AG08395 (cell line): ENCODE measurements around the gene ANKDD1B.

Experiments
- DNase-seq: peaks from one replicate; pipeline ENCODE4 v3.0.0; 2012; ENCODE audit warnings: mixed read lengths, low spot score

ANKDD1B gene

DNA sequence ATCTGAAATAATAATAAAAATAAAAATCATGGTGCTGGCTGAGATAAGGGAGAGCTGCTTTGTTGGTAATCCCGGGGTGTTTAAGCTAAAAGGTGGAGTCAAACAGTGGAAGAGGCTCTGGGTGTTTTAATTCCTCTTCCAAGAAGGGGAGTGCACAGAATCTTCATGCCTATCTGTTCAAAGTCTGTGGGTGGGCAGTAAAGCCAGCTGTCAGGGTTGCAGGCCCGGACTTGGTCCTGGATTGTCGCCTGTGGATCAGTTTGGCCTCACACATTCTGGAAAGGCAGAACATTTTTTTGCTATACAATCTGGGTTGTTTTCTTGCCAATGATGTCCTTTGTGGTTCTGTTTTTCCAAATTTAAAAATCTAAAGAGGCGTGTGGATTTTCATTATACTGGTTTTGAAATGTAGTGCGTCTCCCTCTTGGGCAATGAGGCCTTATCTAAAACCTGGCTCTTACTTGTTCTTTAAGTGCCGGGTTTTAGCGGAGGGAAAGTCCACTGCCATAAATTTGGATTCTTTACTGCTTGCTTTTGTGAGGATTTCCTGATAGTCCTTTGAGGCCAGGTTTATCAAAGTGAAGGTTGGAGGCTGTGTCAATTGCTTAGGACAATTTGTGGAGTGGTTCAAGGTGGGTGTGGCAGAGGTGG is 5.8 kb downstream of the ANKDD1B start:
- DNase-seq, result no peak

- no peak for DNase-seq
Measured at GRCh38 chr5:75617736-75618352, 6.6 kb downstream of the ANKDD1B start.

DNA sequence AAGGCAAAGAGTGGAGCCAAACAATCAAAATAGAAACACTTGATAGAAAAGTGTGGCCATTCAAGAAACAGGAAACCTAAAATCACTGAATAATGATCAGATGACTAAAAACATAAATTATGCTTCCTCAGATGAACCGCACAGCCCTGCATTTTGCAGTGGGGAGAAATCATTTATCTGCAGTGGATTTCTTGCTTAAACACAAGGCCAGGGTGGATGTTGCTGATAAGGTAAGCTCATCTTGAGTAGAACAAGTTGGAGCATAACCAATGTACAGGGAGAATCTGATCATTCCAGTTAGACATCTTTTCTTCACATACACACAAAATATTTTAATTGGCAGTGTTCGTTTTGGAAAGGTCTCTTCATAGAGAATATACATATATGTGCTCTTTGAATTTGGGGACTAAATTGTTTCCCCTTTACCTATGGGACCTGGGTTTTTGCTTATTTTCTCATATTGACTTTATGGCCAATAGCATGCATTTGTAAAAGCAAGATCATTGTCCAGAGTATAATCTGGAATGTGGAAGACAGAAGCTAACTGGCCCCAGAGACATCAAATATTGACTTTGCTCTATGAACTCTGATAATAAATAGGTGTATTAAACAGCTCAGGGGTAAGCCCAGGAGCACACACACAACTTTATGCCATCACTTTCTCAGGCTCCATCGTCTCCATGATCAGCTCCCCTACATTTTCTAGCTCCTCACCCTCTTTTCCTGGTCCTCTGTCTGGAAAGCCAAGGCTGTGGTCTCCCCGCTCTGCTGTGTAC is 9.1 kb downstream of the ANKDD1B start:
- DNase-seq, result no peak

GRCh38 chr5:75622564-75622963 is 11.3 kb downstream of the ANKDD1B start:
- DNase-seq, result no peak

DNA sequence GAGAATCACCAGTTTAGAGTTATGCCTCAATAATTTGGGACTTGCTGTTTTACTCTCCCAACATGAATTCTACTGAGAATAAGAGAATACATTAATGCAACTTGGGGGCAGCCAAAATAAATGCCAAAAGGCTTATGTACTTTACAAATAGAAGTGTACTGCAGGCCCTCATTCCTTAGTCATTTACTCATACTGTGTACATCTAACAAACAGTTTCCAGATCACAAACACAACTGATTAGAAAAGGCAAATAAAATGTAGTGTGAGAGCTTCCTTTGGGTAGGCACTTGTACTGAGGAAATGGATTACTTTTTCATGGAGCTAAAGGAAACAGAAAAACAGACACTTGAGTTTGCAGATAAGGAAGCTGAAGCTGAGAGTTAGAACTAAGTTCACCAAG is 12.6 kb downstream of the ANKDD1B start:
- DNase-seq, result no peak

DNA sequence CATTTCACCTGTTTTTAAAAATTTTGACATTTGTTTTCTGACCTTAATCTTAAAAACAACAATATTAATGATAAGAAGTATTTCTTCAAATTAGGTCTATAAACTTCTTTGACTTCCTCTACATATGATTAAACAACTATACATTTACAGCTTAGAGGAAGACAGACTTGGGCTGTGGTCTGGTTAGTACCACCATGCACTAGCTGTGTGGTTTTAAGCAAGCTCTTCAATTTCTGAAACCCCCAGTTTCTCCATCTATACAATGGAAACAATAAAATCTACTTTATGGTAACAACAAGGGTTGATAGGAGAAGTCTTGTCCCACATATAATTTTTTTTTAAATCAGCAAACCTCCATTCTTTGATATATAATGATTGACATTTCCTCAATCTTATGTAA is 15.7 kb downstream of the ANKDD1B start:
- DNase-seq, result no peak

DNA sequence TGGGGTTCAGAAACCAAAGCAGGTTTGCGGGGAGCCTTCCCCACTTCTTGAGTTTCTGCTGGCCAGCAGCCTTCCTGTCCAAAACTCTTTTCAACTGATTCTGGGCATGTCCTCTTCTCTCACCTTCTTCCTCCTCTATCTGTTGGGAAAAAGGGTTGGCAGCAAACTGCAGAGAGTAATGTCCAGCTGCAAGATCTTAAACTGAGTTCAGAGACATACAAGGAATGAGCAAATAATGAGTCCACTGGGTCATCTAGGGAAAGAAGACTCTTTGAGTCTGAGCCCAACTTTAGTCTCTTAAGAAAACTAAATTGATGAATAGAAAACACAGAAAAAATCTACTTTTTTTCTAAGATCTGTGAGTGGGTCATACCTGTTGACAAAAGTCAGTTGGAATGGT is 16.5 kb downstream of the ANKDD1B start:
- no peak for DNase-seq

DNA sequence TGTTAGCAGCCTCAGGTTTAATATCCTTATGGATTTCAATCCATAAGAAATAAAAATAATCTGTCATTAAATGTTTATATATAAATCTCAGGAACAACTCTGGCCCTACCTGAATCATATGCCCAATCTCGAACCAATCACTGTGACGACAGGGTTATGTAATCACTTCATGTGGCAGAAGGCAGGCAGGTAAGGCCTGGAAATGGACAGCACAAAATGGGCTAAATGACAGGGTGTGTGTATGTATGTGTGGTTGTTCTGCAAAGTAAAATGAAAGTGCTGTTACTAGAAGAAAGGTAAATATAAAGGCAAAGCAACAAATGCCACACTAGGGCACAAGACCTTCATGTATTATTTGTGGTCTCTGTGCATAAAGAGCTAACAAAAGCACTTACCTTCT is 19.6 kb downstream of the ANKDD1B start:
- no peak for DNase-seq

GRCh38 chr5:75632321-75632720 is 21.1 kb downstream of the ANKDD1B start:
- no peak for DNase-seq

- DNase-seq, result no peak
Measured at GRCh38 chr5:75637949-75638348, 26.7 kb downstream of the ANKDD1B start.

DNA sequence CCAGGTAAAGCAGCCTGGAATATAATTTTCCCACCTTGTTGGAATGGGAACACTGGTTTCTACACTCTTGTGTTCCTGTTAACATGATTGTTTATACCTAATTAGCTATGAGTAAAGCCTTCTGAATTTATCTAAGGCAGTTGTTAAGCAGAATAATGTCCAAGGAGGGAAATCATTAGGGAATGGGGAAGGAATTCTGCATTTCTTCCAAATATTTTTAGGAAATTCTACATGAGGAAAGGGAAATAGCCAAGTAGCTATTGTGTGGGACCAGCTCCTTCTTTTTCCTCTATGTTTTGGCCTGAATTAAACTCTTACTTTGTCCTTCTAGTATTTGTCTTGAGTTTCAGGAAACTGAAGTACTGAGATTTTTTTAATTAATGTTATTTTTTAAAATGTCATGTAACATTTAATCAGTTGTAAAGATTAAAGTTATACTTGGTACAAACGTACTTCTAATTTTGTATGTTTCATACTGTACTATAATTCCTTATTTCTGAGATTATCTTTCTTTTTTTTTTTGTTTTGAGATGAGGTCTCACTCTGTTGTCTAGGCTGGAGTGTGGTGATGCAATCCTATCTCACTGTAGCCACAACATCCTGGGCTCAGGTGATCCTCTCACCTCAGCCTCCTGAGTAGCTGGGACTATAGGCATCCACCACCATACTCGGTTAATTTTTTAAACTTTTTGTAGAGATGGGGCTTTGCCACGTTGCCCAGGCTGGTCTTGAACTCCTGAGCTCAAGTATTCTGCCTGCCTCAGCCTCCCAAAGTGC is 28.5 kb downstream of the ANKDD1B start:
- DNase-seq, result no peak

- DNase-seq, result peak; percentile 89
Measured at GRCh38 chr5:75640395-75640794, 29.1 kb downstream of the ANKDD1B start.

GRCh38 chr5:75640826-75641225 is 29.6 kb downstream of the ANKDD1B start:
- no peak for DNase-seq

DNA sequence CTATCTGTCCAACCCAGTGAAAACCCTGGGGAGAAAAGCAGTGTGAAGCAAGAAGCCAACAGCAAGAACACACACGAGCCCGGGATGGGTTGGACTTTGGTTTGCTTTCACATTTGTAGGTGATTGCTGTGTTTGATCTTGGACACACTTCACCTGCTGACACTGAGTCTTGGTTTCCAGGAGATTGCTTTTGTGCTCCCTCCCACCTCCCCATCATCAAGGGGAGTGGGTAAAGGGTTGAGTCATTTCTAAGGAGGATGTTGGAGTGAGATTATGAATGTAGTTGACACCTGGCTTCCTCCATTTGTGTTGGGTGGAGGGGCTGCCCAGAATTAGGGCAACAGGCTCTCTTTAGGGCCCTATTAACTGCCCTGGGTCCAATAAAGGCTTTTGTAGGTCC is 37.5 kb downstream of the ANKDD1B start:
- DNase-seq, result no peak

DNA sequence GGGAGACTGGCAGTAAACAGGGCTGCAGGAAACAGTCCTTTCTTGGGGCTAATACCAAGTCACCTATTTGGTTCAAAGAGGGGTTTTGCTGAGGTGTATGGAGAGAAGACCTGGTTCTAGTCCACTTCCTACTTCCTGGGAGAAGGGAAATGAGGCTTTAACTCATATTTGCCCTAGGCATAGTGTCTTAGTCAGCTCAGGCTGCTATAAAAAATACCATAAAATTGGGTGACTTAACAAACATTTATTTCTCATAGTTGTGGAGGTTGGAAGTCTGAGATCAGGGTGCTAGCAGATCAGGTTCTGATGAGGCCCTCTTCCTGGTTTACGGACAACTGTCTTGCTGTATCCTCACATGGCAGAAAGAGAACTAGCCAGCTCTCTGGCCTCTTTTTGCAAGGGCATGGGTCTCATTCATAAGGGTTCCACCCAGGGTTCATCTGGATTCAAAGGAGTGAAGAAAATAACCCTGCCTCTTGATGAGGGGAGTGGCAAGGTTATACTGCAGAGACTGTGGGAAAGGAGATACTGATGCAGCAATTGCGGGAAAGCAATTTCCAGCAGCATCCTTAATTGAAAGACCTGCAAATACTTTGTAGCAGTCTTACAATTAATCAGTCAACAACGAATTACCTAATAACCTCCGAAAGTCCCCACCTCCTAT is 40.5 kb downstream of the ANKDD1B start:
- DNase-seq, result no peak

DNA sequence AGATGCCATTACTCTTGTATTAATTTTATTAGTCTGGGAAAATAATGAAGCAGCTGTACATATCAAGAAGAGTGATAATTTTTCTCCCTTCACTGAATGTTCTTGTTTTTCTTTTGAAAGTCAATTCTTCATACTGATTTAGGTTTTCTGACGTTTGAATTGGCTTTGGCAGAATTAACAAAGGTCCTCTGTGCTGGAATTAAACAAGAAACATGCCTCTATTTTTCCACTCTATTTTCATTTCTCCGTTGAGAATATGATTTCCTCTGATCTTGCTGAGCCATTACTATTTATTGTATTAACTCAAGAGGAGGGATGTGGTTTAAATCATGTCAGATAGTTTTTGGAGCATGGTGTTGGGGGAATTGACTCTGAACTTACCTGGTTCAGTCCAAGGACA is 42.3 kb downstream of the ANKDD1B start:
- DNase-seq, result no peak

- DNase-seq, result no peak
Measured at GRCh38 chr5:75654693-75655295, 43.5 kb downstream of the ANKDD1B start.

- peak; percentile 67 for DNase-seq
Measured at GRCh38 chr5:75656311-75657003, 45.2 kb downstream of the ANKDD1B start.

GRCh38 chr5:75659791-75660450 is 48.7 kb downstream of the ANKDD1B start:
- no peak for DNase-seq

DNA sequence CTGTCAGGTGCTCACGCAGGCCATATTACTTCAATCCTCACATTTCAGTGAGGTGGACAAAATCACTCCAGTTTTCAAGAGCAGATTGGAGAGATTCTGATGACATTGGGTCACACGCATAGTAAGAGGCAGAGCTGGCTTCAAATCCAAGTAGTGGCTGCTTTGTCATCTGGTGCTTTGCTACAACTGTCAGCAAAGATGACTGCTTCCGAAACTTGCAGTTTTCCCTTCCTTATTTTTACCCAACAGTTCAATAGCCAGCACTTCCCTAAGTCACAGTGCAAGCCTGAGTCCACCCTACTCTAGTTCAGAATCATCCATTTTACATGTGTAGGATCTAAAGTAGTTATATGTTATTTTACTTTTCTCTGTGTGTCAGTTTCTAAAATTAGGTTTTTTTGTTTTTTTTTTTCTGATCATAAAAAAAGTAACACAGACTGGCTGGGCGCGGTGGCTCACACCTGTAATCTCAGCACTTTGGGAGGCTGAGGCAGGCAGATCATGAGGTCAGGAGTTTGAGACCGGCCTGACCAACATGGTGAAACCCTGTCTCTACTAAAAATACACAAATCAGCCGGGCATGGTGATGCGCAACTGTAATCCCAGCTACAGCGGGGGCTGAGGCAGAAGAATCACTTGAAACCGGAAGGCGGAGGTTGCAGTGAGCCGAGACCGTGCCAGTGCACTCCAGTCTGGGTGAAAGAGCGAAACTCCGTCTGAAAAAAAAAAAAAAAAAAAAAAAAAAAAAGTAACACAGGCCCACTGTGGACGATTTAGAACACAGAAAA is 49.6 kb downstream of the ANKDD1B start:
- DNase-seq, result no peak
